Tibial nerve (tissue), 4 donors: ENCODE measurements around the gene RXRG.

Source experiments
- CTCF ChIP-seq, 5 experiments: fragments of 200-600 bp in 3 of 5; fragments of 450-650 bp in 2 of 5; sonication (generic) in 3 of 5; IDR thresholded peaks; one replicate each; pipeline ENCODE4 v1.5.1; 2016 to 2019; ENCODE audit warnings: antibody characterized with exemption in 5 of 5, mild to moderate bottlenecking in 3 of 5, moderate library complexity in 2 of 5
- EP300 ChIP-seq, 2 donors: sonication (generic); formaldehyde crosslinking; IDR thresholded peaks; one replicate each; pipeline ENCODE4 v1.6.1; 2017; ENCODE audit warnings: antibody characterized with exemption in 2 of 2, mild to moderate bottlenecking in 1 of 2
- POLR2A ChIP-seq, 2 donors: fragments of 450-650 bp; IDR thresholded peaks; one replicate each; pipeline ENCODE4 v1.6.1; 2017; ENCODE audit warnings: antibody characterized with exemption in 2 of 2, mild to moderate bottlenecking in 2 of 2, moderate library complexity in 2 of 2

GRCh38 chr1:165411396-165411795 is 33.5 kb downstream of the RXRG start:
- TF ChIP-seq POLR2A (IDR thresholded peaks at IDR 0.05) (no peak), CTCF (IDR thresholded peaks at IDR 0.05) (no peak), EP300 (IDR thresholded peaks at IDR 0.05) (no peak)
